HEK293 (cell line): ENCODE results near the gene LAMP1.

Experiments
- CTCF ChIA-PET: fragments of 350-600 bp; formaldehyde crosslinking; extraction: SDS; loops from one replicate; lab custom pipeline; 2021; ENCODE audit warnings: antibody characterized with exemption; lab: Yijun Ruan, JAX
- POLR2A ChIA-PET: fragments of 300-600 bp; formaldehyde crosslinking; extraction: SDS; loops from one replicate; lab custom pipeline; 2020; ENCODE audit warnings: antibody characterized with exemption, inconsistent platforms; lab: Yijun Ruan, JAX
- H3K27ac ChIP-seq: fragments of 200-500 bp; sonication (Bioruptor generic); 2 replicates; pipeline ENCODE4 v1.5.1; 2014; ENCODE audit warnings: low read depth, low read length, control low read depth, inconsistent platforms; ENCODE audit errors: extremely low read depth
- H3K36me3 ChIP-seq, 2 experiments: fragments of 200-500 bp in 1 of 2; sonication (Bioruptor generic) in 1 of 2; 1 replicate in 1 of 2; 2 replicates in 1 of 2; pipeline ENCODE4 v1.5.1; 2014 to 2017; ENCODE audit warnings: inconsistent platforms in 2 of 2, low read length in 2 of 2; ENCODE audit not compliant: control insufficient read depth in 2 of 2, insufficient read depth in 1 of 2
- H3K4me1 ChIP-seq: fragments of 200-500 bp; sonication (Bioruptor generic); 2 replicates; pipeline ENCODE4 v1.5.1; 2014; ENCODE audit warnings: mild to moderate bottlenecking, low read length, inconsistent platforms; ENCODE audit not compliant: control insufficient read depth, insufficient read depth
- H3K4me3 ChIP-seq: 2 replicates; pipeline ENCODE4 v1.5.1; 2011; ENCODE audit warnings: low read depth, mild to moderate bottlenecking, control low read depth, low read length, moderate library complexity
- H3K9me3 ChIP-seq: fragments of 200-500 bp; sonication (Bioruptor generic); 2 replicates; pipeline ENCODE4 v1.5.1; 2014; ENCODE audit warnings: low read depth, low read length, inconsistent platforms; ENCODE audit not compliant: control insufficient read depth, insufficient read depth
- KLF9 ChIP-seq: fragments of 450-650 bp; formaldehyde crosslinking; IDR thresholded peaks from 2 replicates; pipeline ENCODE4 v1.5.1; 2016; ENCODE audit warnings: missing biosample characterization, missing genetic modification characterization, low read depth
- PRDM2 ChIP-seq: fragments of 450-650 bp; formaldehyde crosslinking; IDR thresholded peaks from 2 replicates; pipeline ENCODE4 v1.5.1; 2016; ENCODE audit warnings: missing biosample characterization, missing genetic modification characterization, borderline replicate concordance
- REST ChIP-seq: fragments of 450-650 bp; formaldehyde crosslinking; IDR thresholded peaks from 2 replicates; pipeline ENCODE4 v1.5.1; 2016; ENCODE audit warnings: missing biosample characterization, missing genetic modification characterization
- SETDB1 ChIP-seq: IDR thresholded peaks from one replicate; pipeline ENCODE4 v1.6.1; 2017; ENCODE audit warnings: mild to moderate bottlenecking, low read length, moderate library complexity, mixed read lengths; ENCODE audit not compliant: insufficient read length
- ZFP3 ChIP-seq: fragments of 450-650 bp; formaldehyde crosslinking; IDR thresholded peaks from 2 replicates; pipeline ENCODE4 v1.5.1; 2016; ENCODE audit warnings: low read depth, missing biosample characterization, missing genetic modification characterization
- ZNF121 ChIP-seq: fragments of 450-650 bp; formaldehyde crosslinking; IDR thresholded peaks from 2 replicates; pipeline ENCODE4 v1.5.1; 2016; ENCODE audit warnings: missing biosample characterization, missing genetic modification characterization
- ZNF223 ChIP-seq: fragments of 450-650 bp; formaldehyde crosslinking; IDR thresholded peaks from 2 replicates; pipeline ENCODE4 v1.5.1; 2016; ENCODE audit warnings: missing biosample characterization, missing genetic modification characterization
- ZNF23 ChIP-seq: fragments of 450-650 bp; formaldehyde crosslinking; IDR thresholded peaks from 2 replicates; pipeline ENCODE4 v1.5.1; 2016; ENCODE audit warnings: missing biosample characterization, missing genetic modification characterization, borderline replicate concordance
- ZNF266 ChIP-seq: fragments of 450-650 bp; formaldehyde crosslinking; IDR thresholded peaks from 2 replicates; pipeline ENCODE4 v1.5.1; 2016; ENCODE audit warnings: missing biosample characterization, missing genetic modification characterization, low read depth
- ZNF292 ChIP-seq: fragments of 450-650 bp; formaldehyde crosslinking; IDR thresholded peaks from 2 replicates; pipeline ENCODE4 v1.5.1; 2016; ENCODE audit warnings: low read depth, missing biosample characterization, missing genetic modification characterization, borderline replicate concordance
- ZNF335 ChIP-seq: fragments of 450-650 bp; formaldehyde crosslinking; conservative IDR thresholded peaks from 2 replicates; pipeline ENCODE4 v1.5.1; 2016; ENCODE audit warnings: missing biosample characterization, missing genetic modification characterization
- ZNF398 ChIP-seq: fragments of 450-650 bp; formaldehyde crosslinking; IDR thresholded peaks from 2 replicates; pipeline ENCODE4 v1.5.1; 2017; ENCODE audit warnings: missing biosample characterization, missing genetic modification characterization
- ZNF423 ChIP-seq: fragments of 450-650 bp; formaldehyde crosslinking; IDR thresholded peaks from 2 replicates; pipeline ENCODE4 v1.5.1; 2016; ENCODE audit warnings: missing biosample characterization, missing genetic modification characterization
- ZNF600 ChIP-seq: fragments of 450-650 bp; formaldehyde crosslinking; IDR thresholded peaks from 2 replicates; pipeline ENCODE4 v1.5.1; 2016; ENCODE audit warnings: missing biosample characterization, missing genetic modification characterization
- ZNF623 ChIP-seq: fragments of 450-650 bp; formaldehyde crosslinking; IDR thresholded peaks from 2 replicates; pipeline ENCODE4 v1.5.1; 2016; ENCODE audit warnings: missing biosample characterization, missing genetic modification characterization
- ZNF654 ChIP-seq: fragments of 450-650 bp; formaldehyde crosslinking; IDR thresholded peaks from 2 replicates; pipeline ENCODE4 v1.5.1; 2016; ENCODE audit warnings: low read depth, missing biosample characterization, missing genetic modification characterization
- ZNF704 ChIP-seq: fragments of 450-650 bp; formaldehyde crosslinking; IDR thresholded peaks from 2 replicates; pipeline ENCODE4 v1.5.1; 2016; ENCODE audit warnings: missing biosample characterization, missing genetic modification characterization
- ZNF747 ChIP-seq: fragments of 450-650 bp; formaldehyde crosslinking; IDR thresholded peaks from 2 replicates; pipeline ENCODE4 v1.5.1; 2016; ENCODE audit warnings: missing biosample characterization, missing genetic modification characterization
- ZNF777 ChIP-seq: fragments of 450-650 bp; formaldehyde crosslinking; IDR thresholded peaks from 2 replicates; pipeline ENCODE4 v1.5.1; 2017; ENCODE audit warnings: missing biosample characterization, missing genetic modification characterization, borderline replicate concordance
- ZNF792 ChIP-seq: fragments of 450-650 bp; formaldehyde crosslinking; IDR thresholded peaks from 2 replicates; pipeline ENCODE4 v1.5.1; 2016; ENCODE audit warnings: missing biosample characterization, missing genetic modification characterization
- ZSCAN16 ChIP-seq: fragments of 450-650 bp; formaldehyde crosslinking; IDR thresholded peaks from 2 replicates; pipeline ENCODE4 v1.5.1; 2016; ENCODE audit warnings: missing biosample characterization, missing genetic modification characterization

LAMP1 gene

GRCh38 chr13:113342820-113343691, 46.0 kb downstream of the LAMP1 start (continued):
- TF ChIP-seq ZSCAN16 (tag by site-specific recombination) (no peak), ZNF600 (tag by site-specific recombination) (no peak), ZFP3 (tag by site-specific recombination) (no peak), ZNF623 (tag by site-specific recombination) (no peak), ZNF398 (tag by site-specific recombination) (no peak), SETDB1 (no peak), ZNF654 (tag by site-specific recombination) (no peak)

- ChIA-PET POLR2A (no interaction called here), CTCF (no interaction called here)
- H3K27ac ChIP-seq = no peak overlapping the region
- peaks cover 0 to 16% of the 10 kb centered on the region in 2 experiments; a peak in 2 of 3 replicates for H3K36me3 ChIP-seq
- no peak overlapping the region for H3K4me3 ChIP-seq
- no peaks in the 10 kb centered on the region for H3K9me3 ChIP-seq
- no peaks in the 10 kb centered on the region for H3K4me1 ChIP-seq
- TF ChIP-seq ZNF792 (no peak), ZNF266 (tag by site-specific recombination) (no peak), ZNF777 (tag by site-specific recombination) (no peak), ZNF292 (tag by site-specific recombination) (no peak), PRDM2 (tag by site-specific recombination) (no peak), ZNF223 (tag by site-specific recombination) (no peak)
These were observed 46.6 kb downstream of the LAMP1 start for GRCh38 chr13:113343692-113343968.

- H3K4me3 ChIP-seq = no peak overlapping the region
- peaks cover 0 to 33% of the 10 kb centered on the region in 2 experiments; a peak in 2 of 3 replicates for H3K36me3 ChIP-seq
- H3K4me1 ChIP-seq = no peaks in the 10 kb centered on the region
- CTCF ChIA-PET = no interaction called here
- H3K9me3 ChIP-seq = no peaks in the 10 kb centered on the region
- no peak overlapping the region for H3K27ac ChIP-seq
- POLR2A ChIA-PET = no interaction called here
- TF ChIP-seq ZNF423 = no peak
- TF ChIP-seq ZNF23 (tag by site-specific recombination) = no peak
- TF ChIP-seq ZNF704 (tag by site-specific recombination) = no peak
- no peak for TF ChIP-seq ZNF121
- no peak for TF ChIP-seq ZNF777 (tag by site-specific recombination)
- TF ChIP-seq KLF9 (tag by site-specific recombination) = no peak
- TF ChIP-seq ZNF335 (tag by site-specific recombination) = no peak
- TF ChIP-seq REST (tag by site-specific recombination) = no peak
- TF ChIP-seq ZNF747 (tag by site-specific recombination) = no peak
These were observed 48.4 kb downstream of the LAMP1 start for GRCh38 chr13:113345486-113345885.
